ENCODE data around the gene ATXN10. TPM values are rescaled to one million over a fixed set of nuclear protein-coding genes. Genes with fewer than 3 reads are reported as not detected.

The ATXN10 gene
- total RNA-seq, 4 donors from 2014 or later: 78.5 to 152 (median 113) TPM

DNA sequence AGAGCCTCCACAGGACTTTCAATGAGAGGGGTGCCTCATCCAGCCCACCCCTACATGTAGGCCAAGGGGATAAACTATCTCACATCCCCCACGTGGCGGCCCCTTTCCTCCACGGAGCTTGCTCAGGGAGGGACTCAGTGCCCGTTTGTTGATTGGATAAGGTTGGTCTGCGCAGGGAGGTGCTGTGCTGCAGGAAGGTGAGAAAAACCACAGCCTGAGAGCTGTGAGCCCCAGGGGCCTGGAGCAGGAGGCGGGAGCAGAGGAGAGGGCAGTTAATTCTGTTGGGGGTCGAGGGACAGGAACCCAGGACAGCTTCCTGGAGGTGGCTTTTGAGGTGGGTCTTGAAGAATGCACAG is 31.9 kb upstream of the ATXN10 start:
- no peak for ATAC-seq
- no peak for TF ChIP-seq EP300 (IDR thresholded peaks at IDR 0.05)
- no peak for TF ChIP-seq POLR2AphosphoS5 (IDR thresholded peaks at IDR 0.05)
- TF ChIP-seq POLR2A (IDR thresholded peaks at IDR 0.05): no peak
- TF ChIP-seq, protein P1, sequence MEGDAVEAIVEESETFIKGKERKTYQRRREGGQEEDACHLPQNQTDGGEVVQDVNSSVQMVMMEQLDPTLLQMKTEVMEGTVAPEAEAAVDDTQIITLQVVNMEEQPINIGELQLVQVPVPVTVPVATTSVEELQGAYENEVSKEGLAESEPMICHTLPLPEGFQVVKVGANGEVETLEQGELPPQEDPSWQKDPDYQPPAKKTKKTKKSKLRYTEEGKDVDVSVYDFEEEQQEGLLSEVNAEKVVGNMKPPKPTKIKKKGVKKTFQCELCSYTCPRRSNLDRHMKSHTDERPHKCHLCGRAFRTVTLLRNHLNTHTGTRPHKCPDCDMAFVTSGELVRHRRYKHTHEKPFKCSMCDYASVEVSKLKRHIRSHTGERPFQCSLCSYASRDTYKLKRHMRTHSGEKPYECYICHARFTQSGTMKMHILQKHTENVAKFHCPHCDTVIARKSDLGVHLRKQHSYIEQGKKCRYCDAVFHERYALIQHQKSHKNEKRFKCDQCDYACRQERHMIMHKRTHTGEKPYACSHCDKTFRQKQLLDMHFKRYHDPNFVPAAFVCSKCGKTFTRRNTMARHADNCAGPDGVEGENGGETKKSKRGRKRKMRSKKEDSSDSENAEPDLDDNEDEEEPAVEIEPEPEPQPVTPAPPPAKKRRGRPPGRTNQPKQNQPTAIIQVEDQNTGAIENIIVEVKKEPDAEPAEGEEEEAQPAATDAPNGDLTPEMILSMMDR (IDR thresholded peaks at IDR 0.05): no peak
- Histone ChIP-seq H3K27me3 (peaks cover 54% of the 10 kb centered on the region), H3K9me3 (no peaks in the 10 kb centered on the region), H3K36me3 (no peaks in the 10 kb centered on the region), H3K27ac (no peak overlapping the region), H3K4me3 (no peak overlapping the region), H3K4me1 (no peaks in the 10 kb centered on the region)
- WGBS, 2 donors (ENCODE audit: low coverage in 1 of 2): 30% methylated on average over 2 of the region's 7 CpGs; no CpG with 5 or more reads in 1 of the 2 donors

- Histone ChIP-seq H3K36me3 (no peaks in the 10 kb centered on the region), H3K4me1 (peaks cover 0 to 3% (median 3%) of the 10 kb centered on the region in 3 donors), H3K27me3 (peaks cover 61% of the 10 kb centered on the region), H3K4me3 (no peak overlapping the region), H3K27ac (no peak overlapping the region), H3K9me3 (no peaks in the 10 kb centered on the region)
- TF ChIP-seq, protein P1 (IDR thresholded peaks at IDR 0.05): no peak
- TF ChIP-seq POLR2AphosphoS5 (IDR thresholded peaks at IDR 0.05): no peak
- no peak for TF ChIP-seq POLR2A (IDR thresholded peaks at IDR 0.05)
- no peak for TF ChIP-seq EP300 (IDR thresholded peaks at IDR 0.05)
- no peak for ATAC-seq
- 80% methylated on average over 2 of the region's 7 CpGs; no CpG with 5 or more reads in 1 of the 2 donors for WGBS, 2 donors (ENCODE audit: low coverage in 1 of 2)
Observed at GRCh38 chr22:45640291-45640940, 31.2 kb upstream of the ATXN10 start.

DNA sequence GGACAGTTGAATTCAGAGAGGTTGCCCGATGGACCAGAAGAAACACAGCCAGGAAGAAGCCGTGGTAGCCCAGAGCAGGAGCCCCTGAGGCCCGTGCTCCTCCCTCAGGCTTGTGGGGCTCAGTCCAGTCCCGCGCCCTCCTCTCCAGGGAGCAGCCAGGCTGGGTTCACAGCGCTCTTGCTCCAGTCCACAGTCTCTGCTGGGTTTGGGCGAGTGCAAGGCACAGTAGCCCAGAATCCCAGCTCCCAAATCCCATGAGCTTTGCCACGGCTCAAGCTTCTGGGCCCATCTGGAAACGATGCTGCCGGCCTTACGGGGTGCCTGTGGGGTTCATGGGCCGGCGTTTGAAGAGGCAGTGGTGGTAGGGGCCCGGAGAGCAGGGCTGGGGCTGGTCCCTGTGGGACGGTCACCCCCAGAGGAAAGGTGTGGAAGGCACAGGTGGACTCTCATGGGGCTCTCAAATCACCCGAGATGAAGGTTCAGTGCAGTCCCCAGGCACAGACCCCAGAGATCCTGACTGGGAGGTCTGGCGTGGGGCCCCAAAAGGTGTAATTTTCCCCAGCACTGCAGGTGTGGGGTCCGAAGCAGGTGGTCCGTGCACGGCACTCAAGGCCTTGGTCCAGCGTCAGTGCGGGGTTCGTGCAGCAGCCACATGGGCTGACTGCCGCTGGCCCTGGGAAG is 30.6 kb upstream of the ATXN10 start:
- Histone ChIP-seq H3K27me3 (peaks cover 68% of the 10 kb centered on the region), H3K4me1 (peaks cover 0 to 10% (median 4%) of the 10 kb centered on the region in 3 donors), H3K27ac (no peak overlapping the region), H3K4me3 (no peak overlapping the region), H3K36me3 (no peaks in the 10 kb centered on the region), H3K9me3 (no peaks in the 10 kb centered on the region)
- no peak for ATAC-seq
- TF ChIP-seq, protein P1 (IDR thresholded peaks at IDR 0.05): no peak
- TF ChIP-seq EP300 (IDR thresholded peaks at IDR 0.05) (no peak), POLR2A (IDR thresholded peaks at IDR 0.05) (no peak), POLR2AphosphoS5 (IDR thresholded peaks at IDR 0.05) (no peak)
- 82% methylated on average over 2 of the region's 24 CpGs; no CpG with 5 or more reads in 1 of the 2 donors for WGBS, 2 donors (ENCODE audit: low coverage in 1 of 2)

DNA sequence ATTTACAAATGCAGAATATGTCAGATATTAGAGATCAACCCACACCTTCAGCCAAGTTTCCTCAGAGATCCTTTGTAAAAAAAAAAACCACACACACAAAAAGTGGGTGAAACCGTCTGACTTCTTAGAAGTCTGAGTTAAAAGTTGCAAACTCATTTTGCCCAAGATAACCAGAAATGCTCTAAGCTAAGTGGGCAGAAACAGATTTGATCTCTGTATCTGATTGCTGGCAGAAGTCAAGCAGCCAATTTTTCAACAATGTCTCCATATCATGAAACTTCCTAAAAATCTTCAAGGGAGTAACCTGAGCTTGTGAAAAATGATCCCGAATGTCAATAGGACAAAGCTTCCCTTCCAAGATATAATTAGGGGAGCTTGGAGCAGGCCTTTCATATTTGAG is 28.6 kb upstream of the ATXN10 start:
- H3K4me3 ChIP-seq: no peak overlapping the region
- no peaks in the 10 kb centered on the region for H3K9me3 ChIP-seq
- WGBS, 2 donors (ENCODE audit: low coverage in 1 of 2): 29 to 53% methylated on average over 2 of the region's 2 CpGs
- ATAC-seq: no peak
- no peak for TF ChIP-seq POLR2AphosphoS5 (IDR thresholded peaks at IDR 0.05)
- TF ChIP-seq, protein P1 (IDR thresholded peaks at IDR 0.05): no peak
- no peak for TF ChIP-seq POLR2A (IDR thresholded peaks at IDR 0.05)
- no peak for TF ChIP-seq EP300 (IDR thresholded peaks at IDR 0.05)
- H3K4me1 ChIP-seq: peaks cover 0 to 11% (median 4%) of the 10 kb centered on the region in 3 donors
- H3K27me3 ChIP-seq: peaks cover 65% of the 10 kb centered on the region
- H3K36me3 ChIP-seq: no peaks in the 10 kb centered on the region
- no peak overlapping the region for H3K27ac ChIP-seq

DNA sequence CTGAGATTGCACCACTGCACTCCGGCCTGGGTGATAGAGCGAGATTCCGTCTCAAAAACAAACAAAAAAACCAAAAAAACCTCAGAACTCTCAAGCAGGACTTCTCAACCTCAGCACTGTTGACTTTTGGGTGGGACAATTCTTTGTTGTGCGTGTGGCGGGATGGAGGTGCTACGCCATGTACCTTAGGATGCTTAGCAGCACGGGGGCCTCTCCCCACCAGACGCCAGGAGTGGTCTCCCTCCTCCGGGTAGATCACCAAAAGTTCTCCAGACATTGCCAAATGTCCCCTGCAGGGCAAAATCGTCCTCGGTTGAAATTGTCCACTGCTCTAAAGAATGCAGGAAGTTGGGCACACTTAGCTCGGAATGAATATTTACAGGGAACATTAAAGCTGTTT is 26.9 kb upstream of the ATXN10 start:
- TF ChIP-seq EP300 (IDR thresholded peaks at IDR 0.05): no peak
- TF ChIP-seq, protein P1 (IDR thresholded peaks at IDR 0.05): no peak
- TF ChIP-seq POLR2A (IDR thresholded peaks at IDR 0.05): no peak
- TF ChIP-seq POLR2AphosphoS5 (IDR thresholded peaks at IDR 0.05): no peak
- 80 to 89% methylated on average over 9 to 12 of the region's 12 CpGs for WGBS, 2 donors (ENCODE audit: low coverage in 1 of 2)
- peaks cover 59% of the 10 kb centered on the region for H3K27me3 ChIP-seq
- no peaks in the 10 kb centered on the region for H3K36me3 ChIP-seq
- no peaks in the 10 kb centered on the region for H3K9me3 ChIP-seq
- no peak overlapping the region for H3K4me3 ChIP-seq
- ATAC-seq: no peak
- no peak overlapping the region for H3K27ac ChIP-seq
- H3K4me1 ChIP-seq: peaks cover 0 to 11% (median 4%) of the 10 kb centered on the region in 3 donors

Measured in gastroesophageal sphincter (tissue), 4 donors.